ENCODE data around the gene STX10. TPM values are rescaled to one million over a fixed set of nuclear protein-coding genes. Genes with fewer than 3 reads are reported as not detected.

STX10 gene
- total RNA-seq, 2 experiments from 2014 or later, result 41.6 to 67.8 TPM

DNA sequence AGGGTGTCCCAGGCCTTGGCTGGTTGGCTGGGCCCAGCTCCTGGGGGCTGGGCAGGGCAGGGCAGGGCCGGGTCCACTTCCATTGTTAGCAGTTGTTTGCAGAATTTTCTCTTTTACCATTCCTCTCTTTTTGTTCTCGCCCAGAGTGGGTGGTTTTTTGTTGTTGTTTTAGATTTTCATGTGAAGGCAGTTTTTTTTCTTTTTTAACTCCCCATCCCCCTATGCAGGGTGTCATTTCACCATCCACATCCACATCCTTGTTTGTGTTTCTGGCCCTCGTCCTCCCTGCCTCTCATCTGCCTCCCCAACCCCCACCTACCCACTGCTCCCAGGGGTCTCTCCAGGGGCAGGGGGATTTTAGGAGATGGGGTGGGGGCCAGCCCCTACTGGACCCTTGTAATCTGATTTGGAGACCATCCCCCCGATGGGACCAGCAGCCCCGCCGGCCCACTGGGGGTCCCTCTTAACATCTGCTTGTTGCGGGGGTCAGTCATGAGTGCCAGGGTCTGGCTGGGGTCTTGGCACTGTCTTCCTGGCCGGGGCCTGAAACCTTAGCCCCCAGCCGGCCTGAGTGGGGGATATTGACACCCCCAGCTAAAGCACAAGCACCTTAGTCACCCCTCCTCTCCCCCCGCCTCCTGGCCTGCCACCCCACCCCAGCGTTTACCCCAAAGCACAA, 10.4 kb downstream of the STX10 start:
- DNase-seq (ENCODE audit: low spot score), result no peak
- Histone ChIP-seq H3K4me3 (ENCODE audit: low read depth, low read length, poor library complexity, severe bottlenecking) (no peak overlapping the region), H3K36me3 (ENCODE audit: insufficient read depth, low read length) (peaks cover 55% of the 10 kb centered on the region), H3K4me2 (ENCODE audit: low read length) (no peak overlapping the region), H3K27ac (ENCODE audit: low read depth, low read length, poor library complexity, severe bottlenecking) (no peak overlapping the region), H3K4me1 (ENCODE audit: insufficient read depth, low read length, poor library complexity, severe bottlenecking) (no peaks in the 10 kb centered on the region), H4K20me1 (ENCODE audit: insufficient read depth, low read length) (no peaks in the 10 kb centered on the region), H3K9me3 (ENCODE audit: low read length) (no peaks in the 10 kb centered on the region), H2AFZ (ENCODE audit: low read length) (no peak overlapping the region), H3K9me2 (ENCODE audit: insufficient read depth, low read length) (no peaks in the 10 kb centered on the region), H3K79me2 (ENCODE audit: insufficient read depth, low read depth, low read length) (no peaks in the 10 kb centered on the region)
- intact Hi-C loops (cut with micrococcal nuclease; ENCODE audit: unreplicated experiment), result no loop called here
- TSS peak; percentile 58 for BruUV-seq (replicated peaks)
- ChIA-PET POLR2A (no interaction called here), CTCF (ENCODE audit: unreplicated experiment) (no interaction called here)
- no peak for TF ChIP-seq EZH2phosphoT487 (IDR thresholded peaks at IDR 0.05; ENCODE audit: borderline replicate concordance, low read depth, low read length)
- TF ChIP-seq, protein P1, sequence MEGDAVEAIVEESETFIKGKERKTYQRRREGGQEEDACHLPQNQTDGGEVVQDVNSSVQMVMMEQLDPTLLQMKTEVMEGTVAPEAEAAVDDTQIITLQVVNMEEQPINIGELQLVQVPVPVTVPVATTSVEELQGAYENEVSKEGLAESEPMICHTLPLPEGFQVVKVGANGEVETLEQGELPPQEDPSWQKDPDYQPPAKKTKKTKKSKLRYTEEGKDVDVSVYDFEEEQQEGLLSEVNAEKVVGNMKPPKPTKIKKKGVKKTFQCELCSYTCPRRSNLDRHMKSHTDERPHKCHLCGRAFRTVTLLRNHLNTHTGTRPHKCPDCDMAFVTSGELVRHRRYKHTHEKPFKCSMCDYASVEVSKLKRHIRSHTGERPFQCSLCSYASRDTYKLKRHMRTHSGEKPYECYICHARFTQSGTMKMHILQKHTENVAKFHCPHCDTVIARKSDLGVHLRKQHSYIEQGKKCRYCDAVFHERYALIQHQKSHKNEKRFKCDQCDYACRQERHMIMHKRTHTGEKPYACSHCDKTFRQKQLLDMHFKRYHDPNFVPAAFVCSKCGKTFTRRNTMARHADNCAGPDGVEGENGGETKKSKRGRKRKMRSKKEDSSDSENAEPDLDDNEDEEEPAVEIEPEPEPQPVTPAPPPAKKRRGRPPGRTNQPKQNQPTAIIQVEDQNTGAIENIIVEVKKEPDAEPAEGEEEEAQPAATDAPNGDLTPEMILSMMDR (conservative IDR thresholded peaks at IDR 0.05; ENCODE audit: low read length), result no peak

DNA sequence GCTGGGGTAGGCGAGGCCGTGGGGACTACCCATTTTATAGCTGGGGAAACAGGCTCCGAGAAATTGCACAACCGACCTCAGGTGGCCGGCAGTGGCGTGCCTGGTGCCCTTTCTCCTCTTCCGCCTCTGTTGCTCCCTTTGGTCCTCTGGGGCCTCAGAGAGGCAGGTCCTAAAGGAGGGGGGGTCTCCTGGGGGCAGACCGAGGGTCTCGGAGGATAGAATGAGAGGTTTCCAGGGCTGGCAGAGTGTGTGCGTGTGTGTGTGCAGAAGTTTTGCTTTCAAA, 11.3 kb downstream of the STX10 start:
- Histone ChIP-seq H3K79me2 (ENCODE audit: insufficient read depth, low read depth, low read length) (peaks cover 2% of the 10 kb centered on the region; the same call in 1 of the 2 replicates), H3K9me3 (ENCODE audit: low read length) (no peaks in the 10 kb centered on the region), H3K9me2 (ENCODE audit: insufficient read depth, low read length) (no peaks in the 10 kb centered on the region), H3K36me3 (ENCODE audit: insufficient read depth, low read length) (peaks cover 50% of the 10 kb centered on the region), H3K4me3 (ENCODE audit: low read depth, low read length, poor library complexity, severe bottlenecking) (no peak overlapping the region), H3K4me1 (ENCODE audit: insufficient read depth, low read length, poor library complexity, severe bottlenecking) (no peaks in the 10 kb centered on the region), H3K4me2 (ENCODE audit: low read length) (no peak overlapping the region), H4K20me1 (ENCODE audit: insufficient read depth, low read length) (no peaks in the 10 kb centered on the region), H3K27ac (ENCODE audit: low read depth, low read length, poor library complexity, severe bottlenecking) (no peak overlapping the region), H2AFZ (ENCODE audit: low read length) (no peak overlapping the region)
- CTCF ChIA-PET (ENCODE audit: unreplicated experiment), result no interaction called here
- DNase-seq (ENCODE audit: low spot score), result no peak
- BruUV-seq (replicated peaks), result no TSS peak
- intact Hi-C loops (cut with micrococcal nuclease; ENCODE audit: unreplicated experiment), result no loop called here
- TF ChIP-seq EZH2phosphoT487 (IDR thresholded peaks at IDR 0.05; ENCODE audit: borderline replicate concordance, low read depth, low read length), result no peak
- TF ChIP-seq, protein P1 (conservative IDR thresholded peaks at IDR 0.05; ENCODE audit: low read length), result no peak
- POLR2A ChIA-PET, result no interaction called here

DNA sequence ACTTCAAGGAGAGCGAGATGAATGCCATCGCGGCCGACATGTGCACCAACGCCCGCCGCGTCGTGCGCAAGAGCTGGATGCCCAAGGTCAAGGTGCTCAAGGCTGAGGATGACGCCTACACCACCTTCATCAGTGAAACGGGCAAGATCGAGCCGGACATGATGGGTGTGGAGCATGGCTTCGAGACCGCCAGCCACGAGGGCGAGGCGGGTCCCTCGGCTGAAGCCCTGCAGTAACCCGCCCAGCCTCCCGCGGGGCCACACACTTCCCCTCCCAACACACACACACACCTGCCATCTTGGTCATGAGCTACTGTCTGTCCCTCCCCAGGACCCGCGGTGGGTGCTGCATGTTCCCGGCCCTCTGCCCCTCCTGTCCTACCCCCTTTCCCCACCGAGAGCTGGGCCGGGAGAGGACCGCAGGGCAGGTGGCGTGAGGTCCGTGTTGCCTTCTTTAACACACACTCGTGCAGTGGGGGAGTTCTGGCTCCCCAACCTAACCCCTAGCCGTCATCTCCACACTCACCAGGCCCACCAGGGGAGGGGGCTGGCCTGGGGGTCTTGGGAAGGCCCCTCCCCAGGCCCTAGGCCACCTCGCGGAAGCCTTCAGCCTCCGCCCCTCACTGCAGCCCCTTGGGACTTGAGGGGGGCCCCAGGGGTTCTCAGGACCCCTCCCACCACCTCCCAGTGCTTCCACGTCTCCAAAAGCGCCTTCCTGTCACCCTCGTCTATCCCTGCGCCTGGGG, 11.8 kb downstream of the STX10 start:
- Histone ChIP-seq H3K4me3 (ENCODE audit: low read depth, low read length, poor library complexity, severe bottlenecking) (no peak overlapping the region), H3K36me3 (ENCODE audit: insufficient read depth, low read length) (peaks cover 55% of the 10 kb centered on the region), H4K20me1 (ENCODE audit: insufficient read depth, low read length) (no peaks in the 10 kb centered on the region), H2AFZ (ENCODE audit: low read length) (no peak overlapping the region), H3K9me2 (ENCODE audit: insufficient read depth, low read length) (no peaks in the 10 kb centered on the region), H3K4me2 (ENCODE audit: low read length) (no peak overlapping the region), H3K9me3 (ENCODE audit: low read length) (no peaks in the 10 kb centered on the region), H3K79me2 (ENCODE audit: insufficient read depth, low read depth, low read length) (peaks cover 6% of the 10 kb centered on the region; the same call in 1 of the 2 replicates), H3K27ac (ENCODE audit: low read depth, low read length, poor library complexity, severe bottlenecking) (no peak overlapping the region), H3K4me1 (ENCODE audit: insufficient read depth, low read length, poor library complexity, severe bottlenecking) (no peaks in the 10 kb centered on the region)
- intact Hi-C loops (cut with micrococcal nuclease; ENCODE audit: unreplicated experiment), result no loop called here
- no peak for DNase-seq (ENCODE audit: low spot score)
- POLR2A ChIA-PET, result no interaction called here
- BruUV-seq (replicated peaks), result no TSS peak
- CTCF ChIA-PET (ENCODE audit: unreplicated experiment), result no interaction called here
- TF ChIP-seq EZH2phosphoT487 (IDR thresholded peaks at IDR 0.05; ENCODE audit: borderline replicate concordance, low read depth, low read length), result no peak
- TF ChIP-seq, protein P1 (conservative IDR thresholded peaks at IDR 0.05; ENCODE audit: low read length), result no peak

All from OCI-LY7 (cell line).